NCI-H2107 treated with DMSO at 0.1 percent for 48 hours (cell line): ENCODE results near the gene UGP2.
A peak's percentile ranks its signal among the peaks of the same experiment; 100 is the strongest.
"Not testable (repeated sequence)": the region's sequence is repeated elsewhere in the genome, so short reads cannot be mapped to it uniquely, and the experiment has no call there.

Experiments
- DNase-seq: peaks from one replicate; lab custom pipeline; 2025; ENCODE audit not compliant: unreplicated experiment; lab: John Stamatoyannopoulos, UW

Gene UGP2

GRCh38 chr2:63840081-63840784 lies 1.5 kb upstream of the UGP2 start:
- no peak for DNase-seq

- DNase-seq: peak; percentile 93
Observed at GRCh38 chr2:63840785-63841253, 877 bp upstream of the UGP2 start.

GRCh38 chr2:63842149-63843061 lies 709 bp downstream of the UGP2 start:
- peak; percentile 64 for DNase-seq

GRCh38 chr2:63843093-63843492 lies 1.4 kb downstream of the UGP2 start:
- no peak for DNase-seq

- DNase-seq: no peak
Observed at GRCh38 chr2:63843791-63844190, 2.1 kb downstream of the UGP2 start.

- no peak for DNase-seq
Observed at GRCh38 chr2:63844616-63845015, 2.9 kb downstream of the UGP2 start.

GRCh38 chr2:63845866-63846265 lies 4.2 kb downstream of the UGP2 start:
- DNase-seq: no peak

GRCh38 chr2:63846487-63846886 lies 4.8 kb downstream of the UGP2 start:
- no peak for DNase-seq

- not testable (repeated sequence) for DNase-seq
Observed at GRCh38 chr2:63847571-63847970, 5.9 kb downstream of the UGP2 start.

- DNase-seq: no peak
Observed at GRCh38 chr2:63849381-63850203, 7.9 kb downstream of the UGP2 start.

GRCh38 chr2:63850204-63850571 lies 8.5 kb downstream of the UGP2 start:
- no peak for DNase-seq

- no peak for DNase-seq
Observed at GRCh38 chr2:63850649-63851048, 9.0 kb downstream of the UGP2 start.

GRCh38 chr2:63851691-63852311 lies 10.1 kb downstream of the UGP2 start:
- DNase-seq: no peak

GRCh38 chr2:63853527-63854310 lies 12.0 kb downstream of the UGP2 start:
- no peak for DNase-seq

- no peak for DNase-seq
Observed at GRCh38 chr2:63855418-63856302, 14.0 kb downstream of the UGP2 start.

- DNase-seq: no peak
Observed at GRCh38 chr2:63856303-63856603, 14.6 kb downstream of the UGP2 start.

- no peak for DNase-seq
Observed at GRCh38 chr2:63858291-63858690, 16.6 kb downstream of the UGP2 start.

- DNase-seq: no peak
Observed at GRCh38 chr2:63861220-63861822, 19.6 kb downstream of the UGP2 start.

- DNase-seq: no peak
Observed at GRCh38 chr2:63862806-63863205, 21.1 kb downstream of the UGP2 start.
